K562 (cell line): ENCODE measurements around the gene NDUFV2. TPM values are rescaled to one million over a fixed set of nuclear protein-coding genes. Genes with fewer than 3 reads are reported as not detected.
A peak's percentile ranks its signal among the peaks of the same experiment; 100 is the strongest.

ENCODE experiments used
- CBFA2T2 ChIP-seq: fragments of 450-650 bp; conservative IDR thresholded peaks from 2 replicates; pipeline ENCODE4 v1.6.1; 2017; ENCODE audit warnings: mild to moderate bottlenecking
- ELK1 ChIP-seq: sonication (generic); formaldehyde crosslinking; IDR thresholded peaks from 2 replicates; pipeline ENCODE4 v1.8.1; 2022; ENCODE audit warnings: missing genetic modification reagents
- ELK3 ChIP-seq: fragments of 450-650 bp; formaldehyde crosslinking; IDR thresholded peaks from 2 replicates; pipeline ENCODE4 v1.4.0; 2020; ENCODE audit warnings: mild to moderate bottlenecking
- KDM1A ChIP-seq, 2 experiments: fragments of 450-650 bp; IDR thresholded peaks; 2 replicates each; pipeline ENCODE4 v1.6.1; 2016; ENCODE audit warnings: mild to moderate bottlenecking in 2 of 2
- MAFF ChIP-seq: IDR thresholded peaks from 2 replicates; pipeline ENCODE4 v1.6.1; 2012; ENCODE audit warnings: low read length, improper control_type of control experiment
- MTA1 ChIP-seq: fragments of 450-650 bp; IDR thresholded peaks from 2 replicates; pipeline ENCODE4 v1.6.1; 2017; ENCODE audit warnings: borderline replicate concordance
- RUNX1 ChIP-seq: sonication (generic); IDR thresholded peaks from 2 replicates; pipeline ENCODE4 v1.6.1; 2016; ENCODE audit warnings: antibody characterized with exemption, low read depth
- TAF7 ChIP-seq: fragments of 450-650 bp; IDR thresholded peaks from 2 replicates; pipeline ENCODE4 v1.6.1; 2016; ENCODE audit warnings: missing genetic modification characterization, missing compliant biosample characterization
- THRA ChIP-seq: fragments of 450-650 bp; IDR thresholded peaks from 2 replicates; pipeline ENCODE4 v1.6.1; 2017; ENCODE audit warnings: mild to moderate bottlenecking, moderate library complexity
- ZNF445 ChIP-seq: fragments of 250-450 bp; sonication (Bioruptor Pico); IDR thresholded peaks from 2 replicates; pipeline ENCODE4 v1.4.0; 2020; ENCODE audit warnings: low read depth, mild to moderate bottlenecking, moderate library complexity
- polyA plus RNA-seq, 8 experiments: library from polyadenylated mRNA; depleted of rRNA in 4 of 8; stranded (reverse) in 5 of 8; unstranded in 3 of 8; fragments of >200 nt; fragmentation: Nextera tagmentation in 2 of 8; fragmentation: Illumina TruSeq in 1 of 8; extraction: Ambion mirVana in 2 of 8; extraction: Trizol in 1 of 8; gene quantifications; 2 replicates each; pipeline versions ENCODE4 v1.2.1 to v1.2.3, GENCODE V29; 2011 to 2014; ENCODE audit warnings: inconsistent platforms in 1 of 8, missing spikeins in 1 of 8
- total RNA-seq, 7 experiments: library from RNA; depleted of rRNA in 6 of 7; stranded (reverse); fragments of >200 nt in 6 of 7; fragmentation: Illumina TruSeq in 2 of 7; extraction: Trizol in 2 of 7; gene quantifications; 2 replicates each; pipeline versions ENCODE4 v1.2.1 to v1.2.3, GENCODE V29; 2011 to 2021; ENCODE audit warnings: low replicate concordance in 1 of 7
- TF ChIP-seq, protein P1 (sequence below), 2 experiments: IDR thresholded peaks; 2 replicates each; pipeline ENCODE4 v1.6.1; 2011; ENCODE audit warnings: borderline replicate concordance in 1 of 2, control low read depth in 1 of 2, low read depth in 1 of 2, low read length in 1 of 2, mild to moderate bottlenecking in 1 of 2, mixed read lengths in 1 of 2, moderate library complexity in 1 of 2; ENCODE audit not compliant: insufficient read depth in 1 of 2, insufficient read length in 1 of 2, poor library complexity in 1 of 2, severe bottlenecking in 1 of 2; ENCODE audit errors: extremely low read depth in 1 of 2
- TF ChIP-seq, protein P2 (sequence below): fragments of 250-450 bp; sonication (Bioruptor Pico); IDR thresholded peaks from 2 replicates; pipeline ENCODE4 v1.8.0; 2022; ENCODE audit warnings: moderate library complexity, mild to moderate bottlenecking, inconsistent platforms
- TF ChIP-seq, protein P3 (sequence below): fragments of 450-650 bp; IDR thresholded peaks from 2 replicates; pipeline ENCODE4 v1.6.1; 2016; ENCODE audit warnings: low read depth

NDUFV2 gene
- total and polyA plus RNA-seq, 9 of the 15 experiments (the other 6 are each of a cell fraction or from before 2014, with no cell fraction given) = 213 to 550 (median 384) TPM

DNA sequence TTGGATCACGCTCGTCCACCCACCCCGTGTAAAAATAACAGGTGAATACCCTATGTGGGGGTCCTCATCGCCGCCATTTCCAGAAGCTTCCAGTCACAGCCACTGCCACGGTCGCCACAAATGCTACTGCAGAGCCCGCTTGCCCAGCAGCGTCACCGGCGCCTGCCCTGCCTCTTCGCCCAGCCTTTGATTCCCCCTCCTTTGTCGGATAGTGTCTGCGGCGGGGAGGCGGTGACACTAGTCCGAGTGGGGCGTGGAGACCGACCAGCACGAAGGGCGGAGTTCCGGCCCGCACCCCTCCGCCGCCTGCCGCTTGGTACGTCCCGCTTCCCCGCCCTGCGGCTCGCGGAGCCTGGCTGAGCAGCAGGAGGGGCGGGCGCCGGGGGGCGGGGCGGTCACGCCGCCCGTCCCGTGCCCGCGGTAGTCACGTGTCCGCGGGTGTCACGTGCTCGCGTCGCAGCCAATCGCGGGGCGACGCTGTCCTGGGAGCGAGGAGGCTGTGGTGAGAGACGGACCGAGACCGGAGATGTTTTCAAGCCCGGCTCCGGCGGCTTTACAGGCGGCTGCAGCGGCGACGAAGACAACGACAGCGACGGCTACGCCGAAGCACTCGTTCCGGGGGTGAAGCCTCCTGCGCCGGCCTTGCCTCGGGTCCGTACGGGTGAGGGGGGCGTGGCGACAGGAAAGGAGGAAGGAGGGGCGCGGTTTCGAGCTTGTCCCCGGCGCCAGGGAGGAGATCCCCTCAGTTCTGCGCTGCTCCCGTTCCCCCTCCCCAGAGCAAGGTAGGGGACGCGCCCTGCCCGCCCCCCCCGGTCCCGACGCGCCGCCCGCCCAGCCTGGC lies 34.0 kb downstream of the NDUFV2 start, which contains the start of gene ANKRD12 (continued):
- TF ChIP-seq, protein P1, sequence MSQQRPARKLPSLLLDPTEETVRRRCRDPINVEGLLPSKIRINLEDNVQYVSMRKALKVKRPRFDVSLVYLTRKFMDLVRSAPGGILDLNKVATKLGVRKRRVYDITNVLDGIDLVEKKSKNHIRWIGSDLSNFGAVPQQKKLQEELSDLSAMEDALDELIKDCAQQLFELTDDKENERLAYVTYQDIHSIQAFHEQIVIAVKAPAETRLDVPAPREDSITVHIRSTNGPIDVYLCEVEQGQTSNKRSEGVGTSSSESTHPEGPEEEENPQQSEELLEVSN (IDR thresholded peaks at IDR 0.05; ENCODE audit: borderline replicate concordance in 1 of 2, extremely low read depth in 1 of 2, insufficient read depth in 1 of 2, insufficient read length in 1 of 2, low read depth in 1 of 2, low read length in 1 of 2, poor library complexity in 1 of 2, severe bottlenecking in 1 of 2) = peak; percentile 25 to 59
- TF ChIP-seq THRA = no peak
- TF ChIP-seq, protein P2, sequence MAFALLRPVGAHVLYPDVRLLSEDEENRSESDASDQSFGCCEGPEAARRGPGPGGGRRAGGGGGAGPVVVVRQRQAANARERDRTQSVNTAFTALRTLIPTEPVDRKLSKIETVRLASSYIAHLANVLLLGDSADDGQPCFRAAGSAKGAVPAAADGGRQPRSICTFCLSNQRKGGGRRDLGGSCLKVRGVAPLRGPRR (CRISPR knock-in tag) = no peak
- peak; percentile 75 for TF ChIP-seq TAF7 (tag)
- no peak for TF ChIP-seq ZNF445 (CRISPR knock-in tag)
- TF ChIP-seq ELK3 (CRISPR knock-in tag) = no peak
- TF ChIP-seq, protein P3, sequence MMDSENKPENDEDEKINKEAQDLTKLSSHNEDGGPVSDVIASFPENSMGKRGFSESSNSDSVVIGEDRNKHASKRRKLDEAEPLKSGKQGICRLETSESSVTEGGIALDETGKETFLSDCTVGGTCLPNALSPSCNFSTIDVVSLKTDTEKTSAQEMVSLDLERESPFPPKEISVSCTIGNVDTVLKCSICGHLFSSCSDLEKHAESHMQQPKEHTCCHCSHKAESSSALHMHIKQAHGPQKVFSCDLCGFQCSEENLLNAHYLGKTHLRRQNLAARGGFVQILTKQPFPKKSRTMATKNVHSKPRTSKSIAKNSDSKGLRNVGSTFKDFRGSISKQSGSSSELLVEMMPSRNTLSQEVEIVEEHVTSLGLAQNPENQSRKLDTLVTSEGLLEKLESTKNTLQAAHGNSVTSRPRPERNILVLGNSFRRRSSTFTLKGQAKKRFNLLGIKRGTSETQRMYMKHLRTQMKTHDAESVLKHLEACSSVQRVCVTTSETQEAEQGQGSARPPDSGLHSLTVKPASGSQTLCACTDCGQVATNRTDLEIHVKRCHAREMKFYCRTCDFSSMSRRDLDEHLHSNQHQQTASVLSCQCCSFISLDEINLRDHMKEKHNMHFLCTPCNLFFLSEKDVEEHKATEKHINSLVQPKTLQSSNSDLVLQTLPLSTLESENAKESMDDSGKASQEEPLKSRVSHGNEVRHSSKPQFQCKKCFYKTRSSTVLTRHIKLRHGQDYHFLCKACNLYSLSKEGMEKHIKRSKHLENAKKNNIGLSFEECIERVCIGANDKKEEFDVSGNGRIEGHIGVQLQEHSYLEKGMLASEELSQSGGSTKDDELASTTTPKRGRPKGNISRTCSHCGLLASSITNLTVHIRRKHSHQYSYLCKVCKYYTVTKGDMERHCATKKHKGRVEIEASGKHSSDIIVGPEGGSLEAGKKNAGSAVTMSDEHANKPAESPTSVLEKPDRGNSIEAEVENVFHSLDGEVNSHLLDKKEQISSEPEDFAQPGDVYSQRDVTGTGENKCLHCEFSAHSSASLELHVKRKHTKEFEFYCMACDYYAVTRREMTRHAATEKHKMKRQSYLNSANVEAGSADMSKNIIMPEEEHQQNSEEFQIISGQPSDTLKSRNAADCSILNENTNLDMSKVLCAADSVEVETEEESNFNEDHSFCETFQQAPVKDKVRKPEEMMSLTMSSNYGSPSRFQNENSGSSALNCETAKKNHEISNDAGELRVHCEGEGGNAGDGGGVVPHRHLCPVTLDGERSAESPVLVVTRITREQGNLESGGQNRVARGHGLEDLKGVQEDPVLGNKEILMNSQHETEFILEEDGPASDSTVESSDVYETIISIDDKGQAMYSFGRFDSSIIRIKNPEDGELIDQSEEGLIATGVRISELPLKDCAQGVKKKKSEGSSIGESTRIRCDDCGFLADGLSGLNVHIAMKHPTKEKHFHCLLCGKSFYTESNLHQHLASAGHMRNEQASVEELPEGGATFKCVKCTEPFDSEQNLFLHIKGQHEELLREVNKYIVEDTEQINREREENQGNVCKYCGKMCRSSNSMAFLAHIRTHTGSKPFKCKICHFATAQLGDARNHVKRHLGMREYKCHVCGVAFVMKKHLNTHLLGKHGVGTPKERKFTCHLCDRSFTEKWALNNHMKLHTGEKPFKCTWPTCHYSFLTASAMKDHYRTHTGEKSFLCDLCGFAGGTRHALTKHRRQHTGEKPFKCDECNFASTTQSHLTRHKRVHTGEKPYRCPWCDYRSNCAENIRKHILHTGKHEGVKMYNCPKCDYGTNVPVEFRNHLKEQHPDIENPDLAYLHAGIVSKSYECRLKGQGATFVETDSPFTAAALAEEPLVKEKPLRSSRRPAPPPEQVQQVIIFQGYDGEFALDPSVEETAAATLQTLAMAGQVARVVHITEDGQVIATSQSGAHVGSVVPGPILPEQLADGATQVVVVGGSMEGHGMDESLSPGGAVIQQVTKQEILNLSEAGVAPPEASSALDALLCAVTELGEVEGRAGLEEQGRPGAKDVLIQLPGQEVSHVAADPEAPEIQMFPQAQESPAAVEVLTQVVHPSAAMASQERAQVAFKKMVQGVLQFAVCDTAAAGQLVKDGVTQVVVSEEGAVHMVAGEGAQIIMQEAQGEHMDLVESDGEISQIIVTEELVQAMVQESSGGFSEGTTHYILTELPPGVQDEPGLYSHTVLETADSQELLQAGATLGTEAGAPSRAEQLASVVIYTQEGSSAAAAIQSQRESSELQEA = no peak
- TF ChIP-seq CBFA2T2 = peak; percentile 95
- TF ChIP-seq MTA1 = peak; percentile 94
- TF ChIP-seq MAFF = no peak
- no peak; the same call in 1 of the 2 replicates for TF ChIP-seq RUNX1
- no peak for TF ChIP-seq ELK1 (CRISPR knock-in tag)
- TF ChIP-seq KDM1A (IDR thresholded peaks at IDR 0.05) = no peak
